ENCODE data around the gene COL1A1. TPM values are rescaled to one million over a fixed set of nuclear protein-coding genes. Genes with fewer than 3 reads are reported as not detected.

COL1A1 gene
- polyA plus RNA-seq, 3 donors = 388 to 763 (median 498) TPM

GRCh38 chr17:50144845-50145531 lies 56.4 kb downstream of the COL1A1 start:
- DNase-seq = no peak

- DNase-seq = no peak
These were observed 57.1 kb downstream of the COL1A1 start for GRCh38 chr17:50144355-50144754.

- no peak for DNase-seq
These were observed 57.8 kb downstream of the COL1A1 start for GRCh38 chr17:50143461-50144176.

- DNase-seq = no peak
These were observed 59.7 kb downstream of the COL1A1 start for GRCh38 chr17:50141745-50142110.

- DNase-seq = no peak
These were observed 60.2 kb downstream of the COL1A1 start for GRCh38 chr17:50141026-50141744.

GRCh38 chr17:50139950-50140885 lies 61.2 kb downstream of the COL1A1 start:
- DNase-seq = no peak

- no peak for DNase-seq
These were observed 62.1 kb downstream of the COL1A1 start for GRCh38 chr17:50139185-50139783.

GRCh38 chr17:50137042-50137441 lies 64.4 kb downstream of the COL1A1 start:
- DNase-seq = no peak

GRCh38 chr17:50136096-50136687 lies 65.2 kb downstream of the COL1A1 start:
- no peak for DNase-seq

- no peak for DNase-seq
These were observed 65.9 kb downstream of the COL1A1 start for GRCh38 chr17:50135316-50136095.

- DNase-seq = no peak
These were observed 67.0 kb downstream of the COL1A1 start for GRCh38 chr17:50134206-50135110.

GRCh38 chr17:50133769-50134099 lies 67.7 kb downstream of the COL1A1 start:
- no peak for DNase-seq

Other genes starting within 250 kb of the COL1A1 start
- gene DLX4, start 232.4 kb downstream of the COL1A1 start, polyA plus RNA-seq (ENCODE audit: insufficient read length in 3 of 3) = 1 to 10 TPM in 1 of 3 donors, under 1 TPM in 2; 0.62 to 1.3 (median 0.98) TPM
- gene DLX3, start 206.4 kb downstream of the COL1A1 start, polyA plus RNA-seq (ENCODE audit: insufficient read length in 3 of 3) = 1 to 10 TPM in 2 of 3 donors, under 1 TPM in 1; 0.90 to 2.3 (median 1.5) TPM
- gene ITGA3, start 145.5 kb downstream of the COL1A1 start, polyA plus RNA-seq (ENCODE audit: insufficient read length in 3 of 3) = 100 to 1,000 TPM; 104 to 119 (median 112) TPM
- gene PDK2, start 106.3 kb downstream of the COL1A1 start, polyA plus RNA-seq (ENCODE audit: insufficient read length in 3 of 3) = 100 to 1,000 TPM; 125 to 135 (median 129) TPM
- 10 to 100 TPM; 14.8 to 18.7 (median 17.9) TPM for gene SAMD14, start 71.5 kb downstream of the COL1A1 start, polyA plus RNA-seq (ENCODE audit: insufficient read length in 3 of 3)
- 10 to 100 TPM; 47.5 to 56.9 (median 49.6) TPM for gene PPP1R9B, start 51.0 kb downstream of the COL1A1 start, polyA plus RNA-seq (ENCODE audit: insufficient read length in 3 of 3)
- gene SGCA, start 35.6 kb downstream of the COL1A1 start, polyA plus RNA-seq (ENCODE audit: insufficient read length in 3 of 3) = 1 to 10 TPM; 1.3 to 1.7 (median 1.5) TPM
- 1 to 10 TPM; 1.9 to 3.2 (median 3.2) TPM for gene TMEM92, start 72.8 kb upstream of the COL1A1 start, polyA plus RNA-seq (ENCODE audit: insufficient read length in 3 of 3)
- 10 to 100 TPM; 25.3 to 30.3 (median 29.4) TPM for gene XYLT2, start 144.5 kb upstream of the COL1A1 start, polyA plus RNA-seq (ENCODE audit: insufficient read length in 3 of 3)
- gene MRPL27, start 171.6 kb upstream of the COL1A1 start, polyA plus RNA-seq (ENCODE audit: insufficient read length in 3 of 3) = 10 to 100 TPM; 75.4 to 81.2 (median 80.8) TPM
- gene EME1, start 171.6 kb upstream of the COL1A1 start, polyA plus RNA-seq (ENCODE audit: insufficient read length in 3 of 3) = 10 to 100 TPM in 1 of 3 donors, 1 to 10 TPM in 2; 7.7 to 11.9 (median 9.0) TPM
- gene LRRC59, start 195.9 kb upstream of the COL1A1 start, polyA plus RNA-seq (ENCODE audit: insufficient read length in 3 of 3) = 10 to 100 TPM; 56.7 to 67.6 (median 61.0) TPM
- 100 to 1,000 TPM; 105 to 121 (median 111) TPM for gene ACSF2, start 224.6 kb upstream of the COL1A1 start, polyA plus RNA-seq (ENCODE audit: insufficient read length in 3 of 3)

Measured in renal pelvis (tissue), 4 donors.